Activated naive CD8-positive, alpha-beta T cell treated with anti-CD3 and anti-CD28 coated beads, Interleukin-2, amount 50 U/mL, for 16 hours (primary cell): ENCODE measurements around the gene GUCD1.

Source experiments
- DNase-seq: peaks from one replicate; pipeline ENCODE4 v3.0.0-alpha.2; 2020; ENCODE audit warnings: low read depth, low spot score

GUCD1 gene

GRCh38 chr22:24529898-24530297 is 25.0 kb downstream of the GUCD1 start:
- DNase-seq = no peak

- DNase-seq = no peak
These were observed 28.7 kb downstream of the GUCD1 start for GRCh38 chr22:24526191-24526590.

GRCh38 chr22:24525416-24526037 is 29.4 kb downstream of the GUCD1 start:
- DNase-seq = peak; percentile 51

GRCh38 chr22:24523873-24524272 is 31.1 kb downstream of the GUCD1 start:
- DNase-seq = no peak

GRCh38 chr22:24521791-24522245 is 33.1 kb downstream of the GUCD1 start:
- DNase-seq = no peak

GRCh38 chr22:24519496-24519895 is 35.4 kb downstream of the GUCD1 start:
- DNase-seq = no peak

GRCh38 chr22:24518771-24519485 is 36.0 kb downstream of the GUCD1 start:
- DNase-seq = no peak

- DNase-seq = no peak
These were observed 36.7 kb downstream of the GUCD1 start for GRCh38 chr22:24518228-24518627.

GRCh38 chr22:24517446-24517845 is 37.5 kb downstream of the GUCD1 start:
- no peak for DNase-seq

GRCh38 chr22:24516301-24516737 is 38.6 kb downstream of the GUCD1 start:
- no peak for DNase-seq

GRCh38 chr22:24515027-24515338 is 40.0 kb downstream of the GUCD1 start:
- DNase-seq = no peak

- DNase-seq = no peak
These were observed 40.5 kb downstream of the GUCD1 start for GRCh38 chr22:24514241-24515026.

GRCh38 chr22:24513378-24514240 is 41.3 kb downstream of the GUCD1 start:
- DNase-seq = no peak

GRCh38 chr22:24512043-24512442 is 42.9 kb downstream of the GUCD1 start:
- DNase-seq = no peak

GRCh38 chr22:24510637-24511625 is 44.0 kb downstream of the GUCD1 start:
- no peak for DNase-seq

GRCh38 chr22:24507716-24508115 is 47.2 kb downstream of the GUCD1 start:
- no peak for DNase-seq

- no peak for DNase-seq
These were observed 48.0 kb downstream of the GUCD1 start for GRCh38 chr22:24506802-24507438.

GRCh38 chr22:24504956-24505736 is 49.8 kb downstream of the GUCD1 start:
- DNase-seq = no peak

- no peak for DNase-seq
These were observed 50.4 kb downstream of the GUCD1 start for GRCh38 chr22:24504540-24504939.
